Bronchial epithelial cell (primary cell): ENCODE measurements around the gene DNAJC2. TPM values are rescaled to one million over a fixed set of nuclear protein-coding genes. Genes with fewer than 3 reads are reported as not detected.

Experiments used
- DNase-seq: peaks from one replicate; pipeline ENCODE4 v3.0.0-alpha.2; 2010; ENCODE audit warnings: low read depth
- FAIRE-seq: peaks from 2 replicates; lab custom pipeline; 2011; peaks lifted over from hg19 to GRCh38; lab: Jason Lieb, UNC
- H3K27me3 ChIP-seq: 2 replicates; pipeline ENCODE4 v1.5.1; 2011; ENCODE audit warnings: low read length; ENCODE audit not compliant: control insufficient read depth, insufficient read depth
- H3K36me3 ChIP-seq: 2 replicates; pipeline ENCODE4 v1.5.1; 2011; ENCODE audit warnings: low read length; ENCODE audit not compliant: control insufficient read depth, insufficient read depth
- H3K4me3 ChIP-seq: 2 replicates; pipeline ENCODE4 v1.5.1; 2011; ENCODE audit warnings: mild to moderate bottlenecking, low read depth, low read length, control low read depth
- CTCF ChIP-seq: IDR thresholded peaks from 2 replicates; pipeline ENCODE4 v1.5.1; 2011; ENCODE audit warnings: mild to moderate bottlenecking, moderate library complexity, low read length, control low read depth, inconsistent platforms; ENCODE audit not compliant: insufficient read depth, severe bottlenecking
- total RNA-seq: library from RNA; depleted of rRNA; stranded (reverse); fragments of >200 nt; gene quantifications from 2 replicates; pipeline ENCODE4 v1.2.1, GENCODE V29; 2014

The DNAJC2 gene
- total RNA-seq, 1 donor from 2014 or later, result 16.8 TPM

- peaks cover 1% of the 10 kb centered on the region for H3K27me3 ChIP-seq
- FAIRE-seq (no peak), DNase-seq (no peak)
- H3K36me3 ChIP-seq, result peaks cover 8% of the 10 kb centered on the region
- no peak overlapping the region for H3K4me3 ChIP-seq
- TF ChIP-seq CTCF, result no peak
These were observed 24.9 kb upstream of the DNAJC2 start for GRCh38 chr7:103369432-103369831.

- no peak overlapping the region for H3K4me3 ChIP-seq
- FAIRE-seq (no peak), DNase-seq (no peak)
- no peaks in the 10 kb centered on the region for H3K27me3 ChIP-seq
- peaks cover 3% of the 10 kb centered on the region for H3K36me3 ChIP-seq
- TF ChIP-seq CTCF, result no peak
These were observed 5.2 kb upstream of the DNAJC2 start for GRCh38 chr7:103349805-103350204.

GRCh38 chr7:103348959-103349358, 4.4 kb upstream of the DNAJC2 start:
- no peak for DNase-seq
- Histone ChIP-seq H3K27me3 (no peaks in the 10 kb centered on the region), H3K36me3 (peaks cover 2% of the 10 kb centered on the region), H3K4me3 (peak overlapping the region; percentile 53)
- no peak for FAIRE-seq
- no peak for TF ChIP-seq CTCF

- no peak for TF ChIP-seq CTCF
- Histone ChIP-seq H3K36me3 (peaks cover 2% of the 10 kb centered on the region), H3K4me3 (peak overlapping the region; percentile 53), H3K27me3 (no peaks in the 10 kb centered on the region)
- FAIRE-seq, result no peak
- peak; percentile 3 for DNase-seq
These were observed 3.9 kb upstream of the DNAJC2 start for GRCh38 chr7:103348452-103348851.

- TF ChIP-seq CTCF, result no peak
- DNase-seq (peak; percentile 80), FAIRE-seq (no peak)
- Histone ChIP-seq H3K27me3 (no peaks in the 10 kb centered on the region), H3K36me3 (no peaks in the 10 kb centered on the region), H3K4me3 (peak within 1 kb of the TSS; percentile 53)
These were observed 3.1 kb upstream of the DNAJC2 start, which contains the start of gene PSMC2 for GRCh38 chr7:103347507-103348267. PSMC2 (plus strand) TSS chr7:103347643; CDS start chr7:103347712, 69 bp downstream.
